Ureter (tissue), 1 donor: Measurements from ENCODE around the gene MAGED1. TPM values are rescaled to one million over a fixed set of nuclear protein-coding genes. Genes with fewer than 3 reads are reported as not detected.
"Not testable (repeated sequence)": the region's sequence is repeated elsewhere in the genome, so short reads cannot be mapped to it uniquely, and the experiment has no call there.

Source experiments
- DNase-seq: peaks from one replicate; pipeline ENCODE4 v3.0.0-alpha.2; 2020; ENCODE audit warnings: low spot score
- total RNA-seq: library from RNA; stranded (reverse); gene quantifications from one replicate; pipeline ENCODE4 v1.2.4, GENCODE V29; 2023
- donor health status: DM: yes; HTN: yes; CAD: no.

Gene MAGED1
- total RNA-seq, 1 donor from 2014 or later, result 79.8 TPM

- no peak for DNase-seq
Measured at GRCh38 chrX:51894697-51895336, 1.4 kb downstream of the MAGED1 start.

DNA sequence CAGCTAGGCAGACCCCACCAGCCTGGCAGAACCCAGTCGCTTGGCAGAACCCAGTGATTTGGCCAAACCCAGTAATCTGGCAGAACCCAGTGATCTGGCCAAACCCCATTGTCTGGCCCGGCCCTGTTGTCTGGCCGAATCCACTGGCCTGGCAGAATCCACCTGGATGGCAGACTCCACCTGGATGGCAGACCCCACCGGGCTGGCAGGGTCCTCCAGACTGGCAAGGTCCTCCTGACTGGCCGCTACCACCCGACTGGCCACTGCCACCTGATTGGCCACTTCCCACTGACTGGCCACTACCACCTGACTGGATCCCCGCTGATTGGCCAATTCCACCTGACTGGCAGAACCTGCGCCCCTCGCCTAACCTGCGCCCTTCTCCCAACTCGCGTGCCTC, 3.2 kb downstream of the MAGED1 start:
- no peak for DNase-seq

GRCh38 chrX:51899741-51900140, 6.3 kb downstream of the MAGED1 start:
- DNase-seq, result no peak

GRCh38 chrX:51902510-51903050, 9.2 kb downstream of the MAGED1 start:
- no peak for DNase-seq

GRCh38 chrX:51905152-51905551, 11.7 kb downstream of the MAGED1 start:
- not testable (repeated sequence) for DNase-seq

DNA sequence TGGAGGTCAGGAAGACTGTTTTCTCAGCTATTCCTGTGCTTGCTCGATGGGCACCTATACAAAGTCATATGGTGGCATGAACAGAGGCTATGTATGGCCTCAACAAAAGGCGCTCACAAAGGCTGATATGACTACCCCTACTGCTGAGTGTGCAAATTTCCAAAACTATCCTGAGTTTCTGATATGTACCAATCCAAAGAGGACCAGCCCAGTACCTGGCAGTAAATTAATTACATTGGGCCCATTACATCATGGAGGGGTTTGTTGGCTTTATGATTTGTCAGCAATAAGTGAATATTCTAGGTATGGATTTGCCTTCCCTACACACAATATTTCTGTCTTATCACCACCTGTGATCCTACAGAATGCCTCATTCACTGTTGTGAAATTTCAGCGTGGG, 12.3 kb downstream of the MAGED1 start:
- DNase-seq, result no peak

DNA sequence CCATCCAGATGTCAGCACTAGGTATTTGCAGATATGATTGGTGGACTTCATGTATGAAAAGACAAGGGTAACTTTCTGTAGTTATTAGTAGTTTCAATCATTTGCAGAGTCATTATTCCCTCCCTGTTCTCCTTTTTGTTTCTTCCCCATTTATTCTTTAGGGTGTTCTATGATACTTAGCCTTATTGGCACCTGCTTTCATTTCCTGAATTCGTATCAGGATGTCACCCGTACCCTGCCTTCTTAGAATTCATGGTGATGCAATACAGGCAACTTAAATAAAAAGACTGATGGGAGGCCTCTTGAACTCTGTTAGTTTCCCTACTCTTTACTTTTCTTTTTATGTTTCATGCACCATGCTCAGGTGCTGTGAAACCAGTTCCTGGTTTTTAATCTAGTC, 24.2 kb downstream of the MAGED1 start:
- DNase-seq, result no peak

DNA sequence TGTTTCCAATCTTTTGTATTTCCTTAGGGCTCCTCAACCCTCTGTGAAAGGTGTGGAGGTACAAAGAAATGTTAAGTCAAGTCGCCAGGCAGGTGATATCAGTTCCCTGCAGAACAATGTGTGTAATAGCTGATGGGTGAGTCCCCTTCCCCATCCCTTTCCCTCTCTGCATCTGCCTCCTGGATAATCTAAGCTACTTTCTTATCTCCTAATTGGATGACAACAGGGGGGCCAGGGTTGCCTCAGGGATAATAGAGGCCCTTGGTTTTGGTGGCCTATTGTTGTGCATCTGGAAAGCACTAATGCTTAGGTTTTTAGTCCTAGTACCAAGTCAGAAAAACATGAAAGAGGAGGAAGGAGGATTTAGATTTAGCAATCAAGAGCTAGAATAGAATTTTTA, 29.1 kb downstream of the MAGED1 start:
- no peak for DNase-seq

GRCh38 chrX:51931566-51932150, 38.2 kb downstream of the MAGED1 start:
- no peak for DNase-seq

Other genes with a start within 250 kb of the MAGED1 start
- not detected for gene CENPVL2, start 210.8 kb upstream of the MAGED1 start, total RNA-seq
- not detected for gene CENPVL1, start 183.1 kb upstream of the MAGED1 start, total RNA-seq
- gene GSPT2, start 150.2 kb upstream of the MAGED1 start, total RNA-seq, result 12.0 TPM
- 8.3 TPM for gene MAGED4B, start 175.6 kb downstream of the MAGED1 start, total RNA-seq